Measurements from ENCODE around the gene PLAAT3.
"Not testable (repeated sequence)": the region's sequence is repeated elsewhere in the genome, so short reads cannot be mapped to it uniquely, and the experiment has no call there.

Gene PLAAT3

DNA sequence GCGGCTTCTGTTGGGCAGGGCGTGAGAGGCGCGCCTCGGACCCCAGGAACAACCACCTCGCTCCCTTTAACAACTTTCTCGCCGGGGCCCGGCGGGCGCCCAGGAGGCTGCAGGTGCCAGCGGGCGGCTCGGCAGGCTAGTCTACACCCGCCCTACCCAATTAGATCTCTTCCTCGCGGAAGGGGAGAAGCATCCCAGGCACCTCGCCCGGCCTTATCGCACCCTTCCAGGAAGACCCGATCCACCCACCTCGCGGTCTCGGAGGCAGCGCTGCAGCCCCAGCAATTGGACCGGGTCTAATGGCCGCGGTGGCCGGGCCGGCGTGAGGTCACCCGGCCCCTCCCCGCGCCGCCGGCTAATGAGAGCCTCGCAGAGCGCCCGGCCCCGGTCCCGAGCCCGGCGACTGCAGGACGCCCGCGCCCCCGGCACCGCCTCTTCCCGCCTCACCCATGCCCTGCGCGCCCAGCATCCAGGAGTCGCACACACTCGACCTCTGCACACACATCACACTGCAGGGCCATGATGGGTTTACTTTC lies at the start of gene PLAAT3:
Gene PLAAT3 (minus strand): TSS at position 298 of the 536 bp plus-strand sequence. CDS start 419 bp downstream, outside the sequence.
- no peak for DNase-seq (ENCODE audit: low read depth in 2 of 2)

DNA sequence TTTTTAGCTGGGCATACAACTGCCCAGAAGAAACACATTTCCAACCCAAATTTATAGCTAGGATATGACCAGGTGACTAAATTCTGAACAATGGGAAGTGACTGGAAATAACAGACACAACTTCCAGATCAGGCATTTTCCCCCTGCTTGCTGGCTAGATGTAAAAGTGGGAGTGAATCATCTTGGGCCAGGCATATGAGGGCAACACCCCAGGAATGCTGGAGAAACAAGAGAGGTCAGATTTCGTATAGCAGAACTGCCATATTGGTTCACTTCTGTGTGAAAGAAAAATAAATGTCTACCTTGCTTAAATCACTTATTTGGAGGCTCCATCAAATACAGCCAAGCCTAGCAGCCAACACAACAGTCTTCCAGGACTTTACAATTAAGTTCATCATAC lies 49.6 kb upstream of the PLAAT3 start:
- no peak for DNase-seq (ENCODE audit: low read depth in 2 of 2)

DNA sequence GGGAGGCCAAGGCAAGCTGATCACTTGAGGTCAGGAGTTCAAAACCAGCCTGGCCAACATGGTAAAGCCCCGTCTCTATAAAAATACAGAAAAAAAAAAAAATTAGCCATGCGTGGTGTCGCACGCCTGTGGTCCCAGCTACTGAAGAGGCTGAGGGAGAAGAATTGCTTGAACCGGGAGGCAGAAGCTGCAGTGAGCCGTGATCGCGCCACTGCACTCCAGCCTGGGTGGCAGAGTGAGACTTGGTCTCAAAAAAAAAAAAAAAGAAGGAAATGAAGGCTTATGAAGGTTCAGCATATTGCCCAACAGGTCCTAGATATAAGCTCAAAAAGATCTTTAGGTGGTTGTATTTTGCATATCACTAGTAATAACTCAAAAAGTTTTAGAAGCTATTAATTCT lies 46.7 kb upstream of the PLAAT3 start:
- no peak for DNase-seq (ENCODE audit: low read depth in 2 of 2)

DNA sequence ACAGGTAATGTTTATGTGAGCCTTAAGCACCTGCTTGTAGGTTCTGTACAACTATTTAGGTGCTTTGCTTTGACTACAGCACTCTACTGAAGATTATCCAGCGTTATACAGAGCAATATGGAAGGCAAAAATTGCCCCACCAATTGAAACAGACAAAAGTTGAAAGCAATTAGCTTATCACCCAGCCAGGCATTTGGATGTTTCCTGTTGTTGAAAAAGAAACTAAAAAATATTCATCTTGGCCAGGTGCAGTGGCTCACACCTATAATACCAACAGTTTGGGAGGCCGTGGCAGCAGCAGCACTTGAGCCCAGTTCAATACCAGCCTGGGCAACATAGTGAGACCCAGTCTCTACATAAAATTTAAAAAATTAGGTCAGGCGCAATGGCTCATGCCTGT lies 38.4 kb upstream of the PLAAT3 start:
- no peak for DNase-seq (ENCODE audit: low read depth in 2 of 2)

DNA sequence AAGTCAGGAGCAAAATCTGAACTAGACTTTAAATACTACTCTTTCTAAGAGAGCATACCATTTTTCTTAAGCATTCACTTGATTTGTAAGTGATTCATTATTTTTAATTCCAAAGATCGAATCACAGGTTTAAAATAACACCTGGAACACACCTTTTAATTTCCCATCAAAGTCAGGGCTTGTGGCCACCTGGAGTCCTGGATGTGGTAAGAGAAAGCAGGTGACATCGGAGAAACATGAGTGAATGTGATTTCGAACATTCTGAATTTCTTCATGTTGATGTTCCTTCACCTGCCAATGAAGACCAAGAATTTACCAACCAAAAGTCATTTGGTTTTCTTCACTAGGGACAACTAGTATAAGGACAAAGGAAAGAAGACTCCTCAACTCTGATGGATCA lies 29.0 kb upstream of the PLAAT3 start:
- DNase-seq (ENCODE audit: low read depth in 2 of 2), result no peak

DNA sequence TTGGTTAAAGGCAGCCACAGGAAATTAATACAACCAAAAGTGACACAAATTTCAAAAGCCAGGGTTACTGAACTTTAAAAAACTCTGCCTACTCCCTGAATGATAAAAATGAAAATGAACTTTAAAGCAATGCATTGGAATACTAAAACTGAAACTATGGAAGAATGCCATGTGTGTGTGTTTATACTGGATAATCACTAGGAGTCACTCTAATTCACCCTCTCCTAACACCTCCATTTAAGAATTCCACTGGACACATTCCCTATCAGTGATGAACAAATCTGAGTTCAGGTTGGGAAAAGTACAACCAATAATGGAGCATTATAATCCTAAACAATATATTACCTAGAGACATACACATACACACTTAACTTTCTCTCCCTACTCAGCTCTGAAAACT lies 27.5 kb upstream of the PLAAT3 start:
- DNase-seq (ENCODE audit: low read depth in 2 of 2), result no peak

DNA sequence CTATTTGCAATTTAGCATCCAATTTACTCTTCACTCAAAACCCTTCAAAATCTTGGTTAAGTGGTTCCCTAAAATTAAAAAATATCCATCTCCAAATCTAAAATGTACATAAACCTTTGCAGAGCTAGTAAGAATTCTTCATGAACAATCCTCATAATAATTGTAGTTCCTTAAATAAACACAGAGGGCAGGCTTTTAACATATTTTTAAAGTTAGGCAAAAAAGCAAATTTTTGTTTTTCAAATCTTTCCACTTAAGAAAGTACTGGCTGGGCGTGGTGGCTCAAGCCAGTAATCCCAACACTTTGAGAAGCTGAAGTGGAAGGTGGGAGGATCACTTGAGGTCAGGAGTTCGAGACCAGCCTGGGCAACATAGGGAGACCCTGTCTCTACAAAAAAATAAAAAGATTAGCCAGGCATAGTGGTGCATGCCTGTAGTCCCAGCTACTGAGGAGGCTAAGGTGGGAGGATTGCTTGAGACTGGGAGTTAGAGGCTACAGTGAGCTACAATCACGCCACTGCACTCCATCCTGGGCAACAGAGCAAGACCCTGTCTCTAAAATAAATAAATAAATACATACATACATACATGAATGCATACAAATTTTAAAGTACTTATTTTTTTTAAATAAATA lies 25.1 kb upstream of the PLAAT3 start:
- no peak for DNase-seq (ENCODE audit: low read depth in 2 of 2)

DNA sequence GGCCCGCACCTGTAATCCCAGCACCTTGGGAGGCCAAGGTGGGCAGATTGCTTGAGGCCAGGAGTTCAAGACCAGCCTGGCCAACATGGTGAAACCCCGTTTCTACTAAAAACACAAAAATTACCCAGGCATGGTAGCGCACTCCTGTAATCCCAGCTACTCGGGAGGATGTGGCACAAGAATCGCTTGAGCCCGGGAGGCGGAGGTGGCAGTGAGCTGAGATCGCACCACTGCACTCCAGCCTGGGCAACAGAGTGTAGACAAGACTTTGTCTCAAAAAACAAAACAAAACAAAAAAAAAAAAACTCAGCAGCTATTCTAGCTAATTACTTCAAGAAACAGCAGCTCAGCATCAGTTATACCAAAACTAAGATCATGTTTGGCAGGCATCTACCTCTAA lies 24.2 kb upstream of the PLAAT3 start:
- not testable (repeated sequence) for DNase-seq (ENCODE audit: low read depth in 2 of 2)

DNA sequence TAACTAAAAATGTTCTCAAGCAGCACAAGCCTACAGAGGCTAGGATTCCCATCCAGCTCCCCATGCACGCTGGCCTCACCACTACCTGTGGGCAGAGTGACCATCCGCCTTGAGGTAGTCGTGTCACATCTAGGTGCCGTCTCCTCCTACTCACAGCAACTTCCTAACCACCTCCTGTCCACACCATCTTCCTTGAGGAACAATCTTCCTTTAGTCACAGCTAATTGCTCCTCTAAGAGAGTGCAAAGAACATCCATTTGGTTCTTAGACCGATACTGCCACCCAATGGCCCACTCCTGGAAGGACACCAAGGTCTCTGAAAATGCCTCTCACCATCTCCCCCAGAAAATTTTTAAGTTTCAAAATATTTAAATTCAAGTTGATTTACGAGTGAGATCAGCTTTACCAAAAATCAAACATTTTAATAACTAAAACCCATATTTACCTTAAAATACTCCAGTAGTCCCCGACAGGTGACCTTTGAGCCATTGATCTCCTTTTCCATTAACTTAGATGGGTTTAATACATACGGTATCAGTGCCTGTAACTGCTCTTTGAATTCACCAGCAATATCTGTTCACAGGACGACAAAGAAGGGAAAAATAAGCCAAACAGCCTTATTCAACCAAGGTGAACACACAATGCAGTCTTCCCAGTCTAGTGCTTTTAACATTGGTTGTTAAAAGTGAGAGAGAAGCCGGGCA lies 21.7 kb upstream of the PLAAT3 start:
- peak in 1 of 2 donors; percentile 36 for DNase-seq (ENCODE audit: low read depth in 2 of 2)

DNA sequence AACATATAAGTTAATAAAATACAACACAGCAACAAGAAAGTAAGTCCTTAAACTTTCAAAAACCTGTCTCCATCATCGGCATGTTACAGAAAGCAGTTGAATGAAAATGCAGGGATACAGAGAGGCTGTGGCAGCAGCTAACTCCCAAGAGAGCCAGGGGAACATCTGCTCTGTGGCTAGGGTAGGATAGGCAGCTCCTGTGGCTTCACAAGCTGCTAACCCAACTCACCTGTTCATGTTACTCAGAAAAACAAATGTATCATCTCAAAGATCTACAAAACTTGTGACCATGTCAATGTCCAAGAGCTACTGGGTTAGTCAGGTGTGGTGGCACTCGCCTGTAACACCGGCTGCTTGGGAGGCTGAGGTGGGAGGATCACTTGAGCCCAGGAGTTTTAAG lies 15.2 kb upstream of the PLAAT3 start:
- no peak for DNase-seq (ENCODE audit: low read depth in 2 of 2)

DNA sequence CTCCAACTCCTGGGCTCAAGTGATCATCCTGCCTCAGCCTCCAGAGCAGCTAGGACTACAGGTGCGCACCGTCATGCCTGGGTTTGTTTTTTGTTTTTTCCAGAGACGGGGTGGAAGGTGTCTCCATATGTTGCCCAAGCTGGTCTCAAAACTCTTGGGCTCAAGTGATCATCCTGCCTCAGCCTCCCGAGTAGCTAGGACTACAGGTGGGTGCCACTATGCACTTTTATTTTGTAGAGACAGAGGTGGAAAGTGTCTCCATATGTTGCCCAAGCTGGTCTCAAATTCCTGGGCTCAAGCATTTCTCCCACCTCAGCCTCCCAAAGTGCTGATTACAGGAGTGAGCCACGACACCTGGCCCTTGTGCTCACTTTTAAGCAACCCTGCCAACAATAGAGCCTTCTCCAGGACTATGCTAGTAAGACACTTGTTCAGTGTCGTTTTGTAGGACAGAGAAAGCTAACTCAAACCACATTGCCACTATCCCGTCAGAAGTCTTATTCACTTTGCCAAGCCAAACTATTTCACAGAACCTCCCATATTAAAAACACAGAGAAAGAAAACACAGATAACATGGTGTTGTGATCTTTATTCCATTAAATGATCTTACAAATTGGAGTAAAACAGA lies 9.4 kb upstream of the PLAAT3 start:
- no peak for DNase-seq (ENCODE audit: low read depth in 2 of 2)

DNA sequence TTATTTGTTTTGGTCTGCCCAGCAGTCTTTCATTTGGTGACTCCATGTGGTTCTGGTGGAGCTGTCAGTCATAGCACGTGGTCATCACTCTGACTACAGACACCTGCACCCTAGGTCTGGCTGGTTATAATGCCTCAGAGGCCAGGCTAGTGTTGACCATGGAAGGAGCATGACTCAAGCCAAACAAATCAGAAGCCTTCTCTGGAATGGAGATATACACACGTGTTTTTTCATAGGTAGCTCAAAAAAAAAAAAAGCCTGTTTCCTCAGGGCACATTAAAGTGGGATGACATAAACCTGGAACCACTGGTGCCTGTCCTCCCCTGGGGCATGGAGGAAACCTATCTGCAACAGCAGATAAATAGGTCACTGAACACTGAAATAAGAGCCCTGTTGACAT lies 8.1 kb upstream of the PLAAT3 start:
- DNase-seq (ENCODE audit: low read depth in 2 of 2), result no peak

DNA sequence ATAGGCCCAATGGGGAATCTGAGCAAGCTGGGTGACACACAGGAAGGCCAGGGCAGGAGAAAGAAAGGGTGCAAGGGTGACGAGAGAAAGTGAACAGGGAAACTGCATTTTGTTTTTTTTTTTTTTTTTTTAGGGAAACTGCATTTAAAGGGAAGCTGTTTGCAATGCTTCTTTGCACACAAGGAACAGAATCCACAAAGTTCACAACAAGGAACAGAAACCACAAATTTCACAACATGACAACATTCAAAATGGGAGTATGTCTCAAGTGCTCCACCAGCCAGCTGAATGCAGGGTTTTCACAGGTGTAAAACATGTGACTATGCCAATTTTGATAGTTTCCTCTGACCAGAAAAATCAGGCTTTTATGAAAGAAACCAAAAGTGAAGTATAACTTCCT lies 6.8 kb upstream of the PLAAT3 start:
- DNase-seq (ENCODE audit: low read depth in 2 of 2), result no peak

DNA sequence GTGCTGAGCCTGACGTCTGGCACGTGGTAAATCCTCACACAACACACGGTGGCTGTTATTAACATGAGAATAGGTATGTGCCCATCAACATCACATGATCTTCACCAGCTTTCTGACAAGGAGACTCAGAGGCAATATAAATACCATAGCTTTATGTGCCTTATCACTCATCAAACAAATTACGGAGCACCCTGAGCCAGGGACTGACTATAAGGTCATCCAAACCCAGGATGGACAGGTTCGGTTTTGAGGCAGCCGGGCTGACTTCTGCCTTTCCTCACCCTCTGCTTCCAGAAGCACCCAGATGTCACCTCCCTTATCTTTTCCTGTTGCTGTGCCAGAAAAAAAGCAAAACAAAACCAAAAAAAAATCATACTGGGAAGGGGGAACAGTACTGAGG lies 5.7 kb upstream of the PLAAT3 start:
- no peak for DNase-seq (ENCODE audit: low read depth in 2 of 2)

DNA sequence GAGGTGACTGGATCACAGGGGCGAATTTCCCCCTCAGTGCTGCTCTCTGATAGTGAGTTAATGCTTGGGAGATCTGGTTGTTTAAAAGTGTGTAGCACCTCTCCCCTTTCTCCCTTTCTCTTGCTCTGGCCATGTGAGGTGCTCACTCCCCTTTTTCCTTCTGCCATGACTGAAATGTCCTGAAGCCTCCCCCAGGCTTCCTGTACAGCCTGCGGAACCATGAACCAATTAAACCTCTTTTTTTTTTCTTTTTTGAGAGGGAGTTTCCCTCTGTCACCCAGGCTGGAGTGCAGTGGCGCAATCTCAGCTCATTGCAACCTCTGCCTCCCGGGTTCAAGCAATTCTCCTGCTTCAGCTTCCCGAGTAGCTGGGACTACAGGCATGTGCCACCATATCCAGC lies 3.5 kb upstream of the PLAAT3 start:
- not testable (repeated sequence) for DNase-seq (ENCODE audit: low read depth in 2 of 2)

DNA sequence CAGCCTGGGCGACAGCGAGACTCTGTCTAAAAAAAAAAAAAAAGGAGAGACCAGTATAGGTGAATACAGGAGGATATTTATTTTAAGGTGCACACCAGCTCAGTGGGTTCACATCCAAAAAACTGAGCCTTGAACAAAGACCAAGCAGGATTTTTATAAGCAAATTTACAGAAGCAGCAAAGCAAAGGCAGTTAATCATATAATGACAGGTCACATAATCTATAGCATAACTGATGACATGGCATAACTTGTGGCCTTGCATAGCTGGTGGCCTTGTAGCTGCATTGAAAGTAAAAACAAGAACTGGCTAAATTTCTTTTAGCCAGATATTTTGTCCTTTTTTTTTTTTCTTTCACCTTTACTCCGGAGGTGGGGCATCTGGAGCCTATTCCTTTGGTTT lies 2.7 kb upstream of the PLAAT3 start:
- no peak for DNase-seq (ENCODE audit: low read depth in 2 of 2)

DNA sequence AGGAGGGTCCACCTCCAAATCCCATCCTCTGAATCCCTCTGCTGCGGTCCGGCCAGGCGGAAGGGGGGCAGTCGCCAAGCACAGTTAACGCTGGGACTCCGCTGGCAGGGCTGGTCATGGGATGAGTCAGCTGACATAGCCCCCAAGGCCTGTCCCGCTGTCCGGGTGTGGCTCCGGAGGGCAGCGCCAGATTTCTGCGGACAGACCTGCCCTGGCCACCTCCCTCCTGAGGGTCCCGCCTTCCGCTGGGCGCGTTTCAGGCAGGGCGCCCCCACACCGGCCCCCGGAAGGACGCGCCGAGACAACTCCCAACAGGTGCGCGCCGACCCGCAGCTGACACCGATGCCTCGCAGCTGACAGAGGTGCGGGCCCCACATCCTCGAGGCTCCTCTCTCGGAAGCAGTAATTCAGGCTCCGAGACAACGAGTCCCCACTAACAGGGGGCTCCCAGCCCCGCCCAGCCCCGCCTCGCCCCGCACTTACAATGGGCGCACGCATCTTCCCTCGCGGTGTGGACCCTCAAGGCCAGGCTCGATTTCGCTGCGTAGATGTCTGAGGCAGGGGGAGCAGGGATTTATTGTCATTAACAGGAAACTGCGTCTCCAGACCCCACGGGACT lies 607 bp downstream of the PLAAT3 start:
- DNase-seq (ENCODE audit: low read depth in 2 of 2), result no peak

DNA sequence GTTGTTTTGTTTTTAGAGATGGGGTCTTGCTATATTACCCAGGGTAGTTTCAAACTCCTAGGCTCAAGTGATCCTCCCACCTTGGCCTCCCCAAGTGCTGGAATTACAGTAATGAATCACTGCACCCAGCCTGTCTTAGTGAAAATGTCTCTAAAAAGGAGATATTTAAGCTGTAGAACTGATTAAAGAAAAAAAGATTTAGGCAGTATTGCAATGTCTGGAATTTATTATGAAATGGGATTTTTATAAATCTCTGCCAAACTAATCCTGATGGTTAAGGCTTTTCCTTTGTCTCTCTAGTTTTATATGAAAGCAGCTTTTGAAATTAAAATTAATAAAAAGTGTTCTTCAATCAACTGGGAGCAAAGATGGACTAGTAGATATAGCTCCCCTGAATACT lies 2.1 kb downstream of the PLAAT3 start:
- DNase-seq (ENCODE audit: low read depth in 2 of 2), result no peak

DNA sequence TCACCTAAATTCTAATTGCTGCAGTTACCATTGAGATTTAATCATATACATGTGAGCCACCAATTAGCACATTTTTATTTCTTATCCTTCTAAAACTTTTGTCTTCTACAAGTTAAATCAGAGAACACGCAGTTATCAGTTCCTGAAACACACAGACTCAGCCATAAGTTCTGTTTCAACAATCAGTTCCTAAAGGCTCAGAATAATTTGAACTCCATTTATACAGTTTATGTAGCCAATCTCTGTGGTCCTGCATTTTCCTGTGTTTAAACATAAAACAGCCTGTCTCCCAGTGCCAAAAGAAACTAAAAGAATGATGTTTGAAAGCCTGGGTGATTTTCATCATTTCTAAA lies 2.9 kb downstream of the PLAAT3 start:
- no peak for DNase-seq (ENCODE audit: low read depth in 2 of 2)

DNA sequence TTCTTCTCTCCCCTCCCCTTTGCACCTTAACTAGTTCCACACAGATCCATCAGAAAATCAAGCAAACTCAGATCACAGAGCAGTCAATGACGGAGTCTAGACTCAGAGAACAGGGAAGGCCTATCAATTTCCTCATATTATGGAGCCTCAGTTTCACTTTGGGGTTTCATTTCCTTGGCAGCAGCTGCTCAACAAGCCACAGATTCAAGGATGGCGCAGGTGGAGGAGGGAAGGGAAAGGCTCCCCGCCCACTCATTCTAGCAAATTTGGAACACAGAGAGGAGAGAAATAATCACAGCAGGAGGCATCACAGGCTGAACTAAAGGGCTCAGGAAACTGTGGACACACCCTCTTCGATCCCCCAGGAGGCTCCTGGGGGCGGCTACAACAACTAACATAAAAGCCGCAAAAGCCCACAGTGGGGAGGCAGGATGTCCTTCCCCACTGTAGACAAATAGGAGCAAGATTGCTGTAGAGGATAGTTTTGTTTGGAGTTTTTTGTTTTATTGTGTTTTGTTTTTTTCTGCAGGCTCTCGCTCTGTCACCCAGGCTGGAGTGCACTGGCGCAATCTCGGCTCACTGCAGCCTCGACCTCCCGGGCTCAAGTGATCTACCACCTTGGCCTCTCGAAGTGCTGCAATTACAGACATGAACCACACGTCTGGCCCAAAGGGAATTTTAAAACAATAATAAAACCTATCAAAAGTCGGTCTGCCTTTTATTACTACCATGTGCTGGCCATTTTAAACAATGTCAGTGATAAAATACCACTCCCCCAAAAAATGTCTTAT lies 3.4 kb downstream of the PLAAT3 start:
- no peak for DNase-seq (ENCODE audit: low read depth in 2 of 2)

DNA sequence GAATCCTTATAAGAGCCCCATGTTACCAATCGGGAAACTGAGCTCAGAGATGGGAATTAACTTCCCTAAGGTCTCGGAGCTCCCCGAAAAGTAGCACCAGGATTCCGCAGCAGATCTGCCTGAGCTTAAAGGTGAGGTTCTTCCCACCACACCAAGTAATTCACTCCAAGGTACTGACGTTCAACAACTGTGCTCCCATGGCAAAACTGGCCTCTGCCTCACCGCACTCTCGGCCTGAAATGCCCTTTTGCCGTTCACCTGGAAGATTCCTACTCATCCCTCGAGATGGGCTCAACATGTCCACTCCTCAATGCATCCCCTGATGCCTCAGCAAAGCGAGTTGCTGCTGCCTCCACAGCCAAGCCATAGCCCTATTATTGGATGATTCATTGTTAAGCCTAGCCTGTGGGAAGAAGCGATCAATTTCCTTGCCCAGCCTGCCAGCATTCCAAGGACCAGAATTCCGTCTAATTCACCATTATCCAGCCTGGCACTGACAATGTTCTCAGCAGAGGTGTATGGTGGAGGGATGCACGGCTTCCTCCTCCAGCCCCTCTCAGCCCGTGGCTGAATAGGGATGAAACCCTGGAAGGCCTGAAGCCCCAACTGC lies 4.2 kb downstream of the PLAAT3 start:
- DNase-seq (ENCODE audit: low read depth in 2 of 2), result no peak
